Mesendoderm (in vitro differentiated cells): ENCODE measurements around the gene EFEMP1.

Source experiments
- DNase-seq: peaks from one replicate; pipeline ENCODE4 v3.0.0; 2013
- H2AK5ac ChIP-seq: 2 replicates; pipeline ENCODE4 v1.6.1; 2013; ENCODE audit warnings: low read length, inconsistent platforms
- H2BK120ac ChIP-seq: 2 replicates; pipeline ENCODE4 v1.6.1; 2013; ENCODE audit warnings: low read depth, mild to moderate bottlenecking, low read length, moderate library complexity, mixed read lengths
- H2BK15ac ChIP-seq: replicated peaks from 2 replicates; pipeline ENCODE4 v1.6.1; 2013; ENCODE audit warnings: low read depth, mild to moderate bottlenecking, moderate library complexity
- H2BK5ac ChIP-seq: 2 replicates; pipeline ENCODE4 v1.6.1; 2013; ENCODE audit warnings: low read length, inconsistent platforms
- H3K18ac ChIP-seq: 2 replicates; pipeline ENCODE4 v1.6.1; 2013; ENCODE audit warnings: mild to moderate bottlenecking, low read length, mixed read lengths
- H3K23ac ChIP-seq: one replicate; pipeline ENCODE4 v1.6.1; 2013; ENCODE audit warnings: low read length
- H3K27ac ChIP-seq: 2 replicates; pipeline ENCODE4 v1.5.1; 2013; ENCODE audit warnings: low read depth, mild to moderate bottlenecking, inconsistent platforms, low read length, moderate library complexity
- H3K27me3 ChIP-seq: 2 replicates; pipeline ENCODE4 v1.6.1; 2013; ENCODE audit warnings: low read length, control low read depth, mild to moderate bottlenecking, inconsistent platforms; ENCODE audit not compliant: insufficient read depth, poor library complexity
- H3K36me3 ChIP-seq: 2 replicates; pipeline ENCODE4 v1.6.1; 2013; ENCODE audit warnings: low read length, inconsistent platforms; ENCODE audit not compliant: control insufficient read depth, insufficient read depth
- H3K4ac ChIP-seq: one replicate; pipeline ENCODE4 v1.6.1; 2013; ENCODE audit warnings: low read depth, mild to moderate bottlenecking, low read length, moderate library complexity
- H3K4me1 ChIP-seq: 2 replicates; pipeline ENCODE4 v1.6.1; 2013; ENCODE audit warnings: low read depth, low read length, inconsistent platforms; ENCODE audit not compliant: control insufficient read depth
- H3K4me2 ChIP-seq: 2 replicates; pipeline ENCODE4 v1.6.1; 2013; ENCODE audit warnings: low read length
- H3K4me3 ChIP-seq: 2 replicates; pipeline ENCODE4 v1.5.1; 2013; ENCODE audit warnings: mild to moderate bottlenecking, low read length
- H3K56ac ChIP-seq: one replicate; pipeline ENCODE4 v1.6.1; 2013; ENCODE audit warnings: low read length
- H3K79me1 ChIP-seq: 2 replicates; pipeline ENCODE4 v1.6.1; 2013; ENCODE audit warnings: low read length, inconsistent platforms
- H3K79me2 ChIP-seq: 2 replicates; pipeline ENCODE4 v1.6.1; 2013; ENCODE audit warnings: mild to moderate bottlenecking, low read length; ENCODE audit not compliant: control insufficient read depth, insufficient read depth
- H3K9ac ChIP-seq: 2 replicates; pipeline ENCODE4 v1.6.1; 2013; ENCODE audit warnings: low read length, inconsistent platforms
- H4K5ac ChIP-seq: one replicate; pipeline ENCODE4 v1.6.1; 2013; ENCODE audit warnings: low read length
- H4K8ac ChIP-seq: one replicate; pipeline ENCODE4 v1.6.1; 2013; ENCODE audit warnings: low read depth, mild to moderate bottlenecking, control low read depth, low read length, moderate library complexity
- WGBS: extraction: QIAGEN DNeasy Blood & Tissue Kit; methylation state at CpG from one replicate; pipeline ENCODE4 v1.1.7; 2013; ENCODE audit warnings: low lambda C conversion rate, missing lambda C conversion rate; ENCODE audit not compliant: insufficient coverage; ENCODE audit errors: extremely low coverage; 5-methylcytosine and 5-hydroxymethylcytosine counted together

The EFEMP1 gene

GRCh38 chr2:55952415-55952814 lies 28.8 kb upstream of the EFEMP1 start:
- H4K8ac ChIP-seq: no peak overlapping the region
- H3K23ac ChIP-seq: no peak overlapping the region
- H3K56ac ChIP-seq: no peak overlapping the region
- H3K27ac ChIP-seq: no peak overlapping the region
- no peak overlapping the region for H3K4ac ChIP-seq
- H3K9ac ChIP-seq: no peak overlapping the region
- no peaks in the 10 kb centered on the region for H3K27me3 ChIP-seq
- no peak overlapping the region for H3K18ac ChIP-seq
- no peak overlapping the region for H2BK15ac ChIP-seq
- DNase-seq: no peak
- no CpG with 5 or more reads among the region's 4 CpGs for WGBS
- no peak overlapping the region for H2BK120ac ChIP-seq
- H4K5ac ChIP-seq: no peak overlapping the region
- no peaks in the 10 kb centered on the region for H3K79me2 ChIP-seq
- no peak overlapping the region for H3K4me2 ChIP-seq
- H3K4me1 ChIP-seq: no peaks in the 10 kb centered on the region
- H2AK5ac ChIP-seq: no peak overlapping the region
- H2BK5ac ChIP-seq: no peak overlapping the region
- H3K4me3 ChIP-seq: no peak overlapping the region
- H3K79me1 ChIP-seq: no peaks in the 10 kb centered on the region
- no peaks in the 10 kb centered on the region for H3K36me3 ChIP-seq

- Histone ChIP-seq H4K5ac (no peak overlapping the region), H2AK5ac (no peak overlapping the region), H3K27ac (no peak overlapping the region), H3K9ac (no peak overlapping the region), H3K4ac (no peak overlapping the region), H3K4me3 (no peak overlapping the region), H2BK120ac (no peak overlapping the region), H3K23ac (no peak overlapping the region), H3K56ac (no peak overlapping the region), H3K27me3 (no peaks in the 10 kb centered on the region), H3K4me1 (no peaks in the 10 kb centered on the region), H3K79me1 (no peaks in the 10 kb centered on the region), H2BK5ac (no peak overlapping the region), H3K4me2 (no peak overlapping the region), H3K79me2 (no peaks in the 10 kb centered on the region), H2BK15ac (no peak overlapping the region), H3K36me3 (no peaks in the 10 kb centered on the region), H3K18ac (no peak overlapping the region), H4K8ac (no peak overlapping the region)
- WGBS: no CpG with 5 or more reads among the region's 5 CpGs
- no peak for DNase-seq
These were observed 28.0 kb upstream of the EFEMP1 start for GRCh38 chr2:55951533-55951932.

GRCh38 chr2:55949613-55950012 lies 26.0 kb upstream of the EFEMP1 start:
- Histone ChIP-seq H3K79me1 (no peaks in the 10 kb centered on the region), H3K27me3 (no peaks in the 10 kb centered on the region), H3K4me1 (no peaks in the 10 kb centered on the region), H2AK5ac (no peak overlapping the region), H3K4me3 (no peak overlapping the region), H3K4me2 (no peak overlapping the region), H2BK5ac (no peak overlapping the region), H3K9ac (no peak overlapping the region), H2BK15ac (no peak overlapping the region), H3K18ac (no peak overlapping the region), H3K36me3 (no peaks in the 10 kb centered on the region), H3K27ac (no peak overlapping the region), H3K23ac (no peak overlapping the region), H4K5ac (no peak overlapping the region), H3K56ac (no peak overlapping the region), H2BK120ac (no peak overlapping the region), H3K4ac (no peak overlapping the region), H4K8ac (no peak overlapping the region), H3K79me2 (no peaks in the 10 kb centered on the region)
- no peak for DNase-seq
- WGBS: no CpG with 5 or more reads among the region's 2 CpGs

- Histone ChIP-seq H3K27me3 (no peaks in the 10 kb centered on the region), H3K56ac (no peak overlapping the region), H3K4ac (no peak overlapping the region), H3K4me3 (no peak overlapping the region), H3K79me2 (no peaks in the 10 kb centered on the region), H3K9ac (no peak overlapping the region), H3K4me1 (no peaks in the 10 kb centered on the region), H4K8ac (no peak overlapping the region), H3K18ac (no peak overlapping the region), H4K5ac (no peak overlapping the region), H2BK5ac (no peak overlapping the region), H2AK5ac (no peak overlapping the region), H3K27ac (no peak overlapping the region), H2BK120ac (no peak overlapping the region), H3K79me1 (no peaks in the 10 kb centered on the region), H3K4me2 (no peak overlapping the region), H3K23ac (no peak overlapping the region), H2BK15ac (no peak overlapping the region), H3K36me3 (no peaks in the 10 kb centered on the region)
- DNase-seq: no peak
These were observed 25.6 kb upstream of the EFEMP1 start for GRCh38 chr2:55949211-55949610.

- H4K5ac ChIP-seq: no peak overlapping the region
- H2BK15ac ChIP-seq: no peak overlapping the region
- no peak for DNase-seq
- no peak overlapping the region for H2AK5ac ChIP-seq
- no peak overlapping the region for H3K4me2 ChIP-seq
- no peaks in the 10 kb centered on the region for H3K79me1 ChIP-seq
- H4K8ac ChIP-seq: no peak overlapping the region
- H3K4me1 ChIP-seq: no peaks in the 10 kb centered on the region
- H2BK5ac ChIP-seq: no peak overlapping the region
- no peak overlapping the region for H3K23ac ChIP-seq
- no peaks in the 10 kb centered on the region for H3K79me2 ChIP-seq
- H3K18ac ChIP-seq: no peak overlapping the region
- H3K4me3 ChIP-seq: no peak overlapping the region
- no peak overlapping the region for H3K4ac ChIP-seq
- no peaks in the 10 kb centered on the region for H3K36me3 ChIP-seq
- no peak overlapping the region for H3K56ac ChIP-seq
- H3K27me3 ChIP-seq: no peaks in the 10 kb centered on the region
- H2BK120ac ChIP-seq: no peak overlapping the region
- no peak overlapping the region for H3K27ac ChIP-seq
- no peak overlapping the region for H3K9ac ChIP-seq
These were observed 24.8 kb upstream of the EFEMP1 start for GRCh38 chr2:55948176-55948923.

GRCh38 chr2:55947752-55948151 lies 24.2 kb upstream of the EFEMP1 start:
- Histone ChIP-seq H3K23ac (no peak overlapping the region), H2AK5ac (no peak overlapping the region), H2BK120ac (no peak overlapping the region), H4K5ac (no peak overlapping the region), H3K4ac (no peak overlapping the region), H3K27ac (no peak overlapping the region), H3K4me1 (no peaks in the 10 kb centered on the region), H3K18ac (no peak overlapping the region), H3K9ac (no peak overlapping the region), H3K79me2 (no peaks in the 10 kb centered on the region), H2BK15ac (no peak overlapping the region), H3K4me2 (no peak overlapping the region), H3K27me3 (no peaks in the 10 kb centered on the region), H3K36me3 (no peaks in the 10 kb centered on the region), H3K4me3 (no peak overlapping the region), H3K79me1 (no peaks in the 10 kb centered on the region), H3K56ac (no peak overlapping the region), H4K8ac (no peak overlapping the region), H2BK5ac (no peak overlapping the region)
- no peak for DNase-seq
- WGBS: no CpG with 5 or more reads among the region's 4 CpGs
